SK-N-SH (cell line): ENCODE measurements around the gene MEI1. TPM values are rescaled to one million over a fixed set of nuclear protein-coding genes. Genes with fewer than 3 reads are reported as not detected.

Experiments used
- CTCF ChIA-PET: fragments of 300-600, 350-600 bp; formaldehyde crosslinking; extraction: SDS; loops from one replicate; lab custom pipeline; 2021; lab: Yijun Ruan, JAX
- POLR2A ChIA-PET: fragments of 350-600 bp; sonication (Branson Sonifier 250); formaldehyde crosslinking; extraction: SDS; loops from one replicate; lab custom pipeline; 2020; ENCODE audit warnings: antibody characterized with exemption, inconsistent platforms; lab: Yijun Ruan, JAX
- DNase-seq: peaks from one replicate; pipeline ENCODE4 v3.0.0; 2012
- H2AFZ ChIP-seq: fragments of 200-600 bp; sonication (generic); 2 replicates; pipeline ENCODE4 v1.8.1; 2016; ENCODE audit warnings: antibody characterized with exemption, mild to moderate bottlenecking, low read depth
- H3F3A ChIP-seq: fragments of 200-600 bp; sonication (generic); replicated peaks from 2 replicates; pipeline ENCODE3; 2016; ENCODE audit warnings: antibody characterized with exemption, mild to moderate bottlenecking; ENCODE audit not compliant: insufficient read depth
- H3K27ac ChIP-seq, 2 experiments: fragments of 200-500 bp in 1 of 2; fragments of 200-600 bp in 1 of 2; sonication (Bioruptor generic) in 1 of 2; sonication (generic), shearing (Covaris generic) in 1 of 2; 2 replicates each; pipeline versions ENCODE4 v1.5.1 to v1.6.1; 2014 to 2016; ENCODE audit warnings: low read depth in 2 of 2, inconsistent platforms in 1 of 2, low read length in 1 of 2, mild to moderate bottlenecking in 1 of 2, mixed read lengths in 1 of 2
- H3K27me3 ChIP-seq: fragments of 200-600 bp; sonication (generic), shearing (Covaris generic); 2 replicates; pipeline ENCODE4 v1.6.1; 2016; ENCODE audit warnings: mixed run types; ENCODE audit not compliant: insufficient read depth
- H3K36me3 ChIP-seq, 2 experiments: fragments of 200-500 bp in 1 of 2; fragments of 200-600 bp in 1 of 2; sonication (Bioruptor generic) in 1 of 2; sonication (generic) in 1 of 2; replicated peaks in 1 of 2; 2 replicates each; pipeline versions ENCODE3 to v1.5.1; 2014 to 2016; ENCODE audit warnings: low read length in 1 of 2, mild to moderate bottlenecking in 1 of 2; ENCODE audit not compliant: insufficient read depth in 2 of 2, control insufficient read depth in 1 of 2
- H3K4me1 ChIP-seq, 2 experiments: fragments of 200-500 bp in 1 of 2; fragments of 200-600 bp in 1 of 2; sonication (Bioruptor generic) in 1 of 2; sonication (generic), shearing (Covaris generic) in 1 of 2; 2 replicates each; pipeline versions ENCODE4 v1.5.1 to v1.6.1; 2014 to 2016; ENCODE audit warnings: low read depth in 1 of 2, low read length in 1 of 2, mixed run types in 1 of 2; ENCODE audit not compliant: insufficient read depth in 2 of 2, control insufficient read depth in 1 of 2
- H3K4me2 ChIP-seq: fragments of 200-600 bp; sonication (generic), shearing (Covaris generic); 2 replicates; pipeline ENCODE4 v1.6.1; 2017; ENCODE audit warnings: mixed run types
- H3K4me3 ChIP-seq, 2 experiments: fragments of 200-500 bp in 1 of 2; fragments of 200-600 bp in 1 of 2; sonication (Bioruptor generic) in 1 of 2; sonication (generic), shearing (Covaris generic) in 1 of 2; 2 replicates each; pipeline versions ENCODE4 v1.5.1 to v1.8.1; 2014 to 2016; ENCODE audit warnings: low read depth in 2 of 2, inconsistent platforms in 1 of 2, low read length in 1 of 2, mild to moderate bottlenecking in 1 of 2, mixed read lengths in 1 of 2, moderate library complexity in 1 of 2
- H3K79me2 ChIP-seq: fragments of 200-600 bp; sonication (generic); 2 replicates; pipeline ENCODE4 v1.8.1; 2017; ENCODE audit warnings: mild to moderate bottlenecking; ENCODE audit not compliant: insufficient read depth
- H3K9ac ChIP-seq: fragments of 200-600 bp; sonication (generic); 2 replicates; pipeline ENCODE4 v1.6.1; 2017; ENCODE audit warnings: mixed run types
- H3K9me2 ChIP-seq: fragments of 200-600 bp; sonication (generic); 2 replicates; pipeline ENCODE4 v1.6.1; 2017; ENCODE audit warnings: mixed run types
- H3K9me3 ChIP-seq: fragments of 200-600 bp; sonication (generic); 2 replicates; pipeline ENCODE4 v1.6.1; 2017; ENCODE audit warnings: mixed run types, mild to moderate bottlenecking, moderate library complexity
- H4K20me1 ChIP-seq: fragments of 200-600 bp; sonication (generic); 2 replicates; pipeline ENCODE4 v1.6.1; 2017; ENCODE audit warnings: mild to moderate bottlenecking, mixed run types; ENCODE audit not compliant: insufficient read depth
- CHD2 ChIP-seq: fragments of 150-350 bp; IDR thresholded peaks from 2 replicates; pipeline ENCODE4 v1.6.1; 2018; ENCODE audit warnings: low read length; ENCODE audit not compliant: partially characterized antibody
- ELF1 ChIP-seq: IDR thresholded peaks from 2 replicates; pipeline ENCODE4 v1.4.0; 2012
- EP300 ChIP-seq, 2 experiments: IDR thresholded peaks; 2 replicates each; pipeline versions ENCODE4 v1.4.0 to v1.6.1; 2012; ENCODE audit warnings: borderline replicate concordance in 1 of 2, low read depth in 1 of 2, low read length in 1 of 2
- EZH2phosphoT487 ChIP-seq: fragments of 200-600 bp; sonication (generic); IDR thresholded peaks from 2 replicates; pipeline ENCODE4 v1.6.1; 2017; ENCODE audit warnings: low read depth, mixed run types, mild to moderate bottlenecking, antibody characterized with exemption, moderate library complexity, borderline replicate concordance
- FOSL2 ChIP-seq: IDR thresholded peaks from 2 replicates; pipeline ENCODE4 v1.4.0; 2012; ENCODE audit warnings: low read depth, mild to moderate bottlenecking, moderate library complexity, borderline replicate concordance
- GATA2 ChIP-seq: sonication (generic); formaldehyde crosslinking; IDR thresholded peaks from 2 replicates; pipeline ENCODE4 v1.5.0; 2020; ENCODE audit warnings: mild to moderate bottlenecking, missing genetic modification reagents
- MEF2A ChIP-seq: IDR thresholded peaks from 2 replicates; pipeline ENCODE4 v1.4.0; 2012; ENCODE audit warnings: low read depth, borderline replicate concordance
- MXI1 ChIP-seq: IDR thresholded peaks from 2 replicates; pipeline ENCODE4 v1.6.1; 2012; ENCODE audit warnings: mild to moderate bottlenecking, low read depth, low read length, improper control_type of control experiment
- NFIC ChIP-seq: IDR thresholded peaks from 2 replicates; pipeline ENCODE4 v1.4.0; 2012; ENCODE audit warnings: borderline replicate concordance
- RAD21 ChIP-seq: IDR thresholded peaks from 2 replicates; pipeline ENCODE4 v1.6.1; 2012; ENCODE audit warnings: mild to moderate bottlenecking, low read length
- RXRA ChIP-seq: IDR thresholded peaks from 2 replicates; pipeline ENCODE4 v1.4.0; 2012; ENCODE audit warnings: low read depth, mild to moderate bottlenecking, borderline replicate concordance
- SIN3A ChIP-seq: IDR thresholded peaks from 2 replicates; pipeline ENCODE4 v1.6.1; 2012; ENCODE audit warnings: low read depth, mild to moderate bottlenecking, low read length, moderate library complexity, borderline replicate concordance
- TCF12 ChIP-seq: IDR thresholded peaks from 2 replicates; pipeline ENCODE4 v1.4.0; 2012
- TEAD4 ChIP-seq: IDR thresholded peaks from 2 replicates; pipeline ENCODE4 v1.4.0; 2012; ENCODE audit warnings: mild to moderate bottlenecking, borderline replicate concordance; ENCODE audit not compliant: insufficient read depth
- YY1 ChIP-seq: IDR thresholded peaks from 2 replicates; pipeline ENCODE4 v1.4.0; 2012; ENCODE audit warnings: low read depth, mild to moderate bottlenecking
- WGBS: methylation state at CpG from one replicate; pipeline ENCODE4 v1.1.6; 2017; ENCODE audit warnings: low lambda C conversion rate; 5-methylcytosine and 5-hydroxymethylcytosine counted together
- polyA plus RNA-seq, 3 experiments: library from polyadenylated mRNA; depleted of rRNA; stranded (reverse); fragments of >200 nt; gene quantifications; 2 replicates each; pipeline ENCODE4 v1.2.3, GENCODE V29; 2012
- TF ChIP-seq, protein P1 (sequence below): fragments of 150-350 bp; IDR thresholded peaks from 2 replicates; pipeline ENCODE4 v1.6.1; 2016; ENCODE audit warnings: mild to moderate bottlenecking, low read depth, low read length

Gene MEI1
- polyA plus RNA-seq, 1 of the 3 experiments (the other 2 are of a cell fraction): not detected

DNA sequence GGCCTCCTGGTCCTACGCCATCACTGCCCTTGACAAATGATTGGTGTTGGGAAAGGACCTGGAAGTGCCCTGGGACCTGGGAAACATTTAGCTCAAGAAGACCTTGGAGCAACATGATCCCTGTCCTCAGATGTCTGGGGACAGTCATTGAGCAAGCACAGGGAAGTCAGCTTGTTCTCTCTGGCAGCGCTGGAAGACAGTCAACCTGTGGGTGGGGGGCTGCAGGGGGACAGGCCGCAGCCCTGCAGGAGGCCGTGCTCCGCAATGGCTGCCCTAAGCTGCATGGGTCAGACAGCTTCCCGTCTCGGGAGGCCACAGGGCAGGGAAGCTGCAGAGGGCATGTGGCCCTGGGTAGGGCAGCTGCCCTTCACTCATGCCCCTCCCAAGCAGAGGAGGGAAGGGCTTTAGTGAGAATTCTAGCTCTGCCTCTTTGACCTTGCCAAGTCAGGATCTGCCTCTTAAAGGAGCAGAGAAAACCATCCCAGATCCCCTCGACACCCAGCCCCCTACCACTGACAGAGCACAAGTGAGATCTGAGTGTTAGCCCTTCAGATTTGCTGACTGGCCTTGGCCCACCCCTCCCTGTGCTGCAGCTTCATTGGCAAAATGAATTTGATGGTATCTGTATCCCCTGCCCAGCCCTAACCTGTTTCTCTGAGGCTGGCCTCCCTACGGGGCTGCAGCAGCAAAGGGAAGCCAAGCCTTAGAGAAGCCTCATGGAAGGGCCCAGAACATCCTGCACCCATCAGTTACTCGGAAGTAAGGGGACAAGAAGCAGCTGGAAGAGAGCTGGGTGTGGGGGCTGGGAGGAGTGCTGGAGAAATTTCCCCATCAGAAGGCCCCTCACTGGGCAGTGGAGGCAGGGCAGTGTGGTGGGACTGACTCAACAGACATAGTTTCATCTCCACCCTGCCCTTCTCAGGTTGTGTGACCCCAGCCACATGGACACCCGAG is 127.4 kb downstream of the MEI1 start:
- Histone ChIP-seq H3K9me2 (no peaks in the 10 kb centered on the region), H3K9me3 (no peaks in the 10 kb centered on the region), H4K20me1 (no peaks in the 10 kb centered on the region), H3K27me3 (no peaks in the 10 kb centered on the region), H3K9ac (no peak overlapping the region), H3K4me1 (no peaks in the 10 kb centered on the region; a peak in 1 of 4 replicates), H3K27ac (no peak overlapping the region), H3K4me3 (no peak overlapping the region), H3K36me3 (no peaks in the 10 kb centered on the region), H3K4me2 (no peak overlapping the region)
- CTCF ChIA-PET: interaction anchor here (2.2 to 3.3 kb wide), 3 partner anchors 114 to 130 kb away, joined by 5 to 18 read pairs (median 8); partner anchors contain the start of gene SMIM45
- 100% methylated on average over 2 of the region's 11 CpGs for WGBS
- POLR2A ChIA-PET: no interaction called here
- no peak for DNase-seq
- TF ChIP-seq CHD2 (no peak), MXI1 (no peak), FOSL2 (no peak), NFIC (no peak), TEAD4 (no peak), ELF1 (no peak)
- TF ChIP-seq, all 33 proteins: peak for 0
- no peak overlapping the region for H2AFZ ChIP-seq
- no peaks in the 10 kb centered on the region for H3K79me2 ChIP-seq
- no peaks in the 10 kb centered on the region for H3F3A ChIP-seq

DNA sequence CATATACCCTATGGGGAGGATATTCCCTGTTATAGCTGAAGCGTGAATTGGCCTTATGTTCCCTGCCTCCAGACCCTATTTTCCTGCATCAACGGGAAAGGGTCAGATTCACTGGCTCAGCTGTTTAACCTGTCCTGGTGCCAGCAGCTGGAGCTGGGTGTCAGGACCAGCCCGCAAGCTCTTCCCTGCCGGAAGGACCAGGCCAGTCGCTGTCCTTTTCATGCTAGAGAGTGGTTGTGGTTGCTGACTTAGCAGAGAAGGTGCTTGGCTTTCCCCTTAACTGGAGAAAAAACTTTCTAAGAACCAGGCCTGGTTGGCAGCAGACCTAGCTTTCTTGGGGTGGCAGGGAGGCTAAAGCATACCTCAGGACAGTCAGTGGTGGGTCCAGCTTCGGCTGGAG is 128.4 kb downstream of the MEI1 start:
- H3K4me3 ChIP-seq: no peak overlapping the region
- no peaks in the 10 kb centered on the region for H3K27me3 ChIP-seq
- no peaks in the 10 kb centered on the region for H4K20me1 ChIP-seq
- H3K9me3 ChIP-seq: no peaks in the 10 kb centered on the region
- ChIA-PET POLR2A (no interaction called here), CTCF (interaction anchor here (2.2 to 2.4 kb wide), 2 partner anchors 124 to 130 kb away, joined by 5 to 8 read pairs; partner anchors contain the start of gene SMIM45)
- no peak overlapping the region for H3K27ac ChIP-seq
- no peak for DNase-seq
- H3K4me1 ChIP-seq: no peaks in the 10 kb centered on the region; a peak in 1 of 4 replicates
- no peaks in the 10 kb centered on the region for H3F3A ChIP-seq
- H3K9ac ChIP-seq: no peak overlapping the region
- 100% methylated on average over 3 of the region's 6 CpGs for WGBS
- TF ChIP-seq EZH2phosphoT487: no peak
- no peak for TF ChIP-seq EP300 (IDR thresholded peaks at IDR 0.05; ENCODE audit: borderline replicate concordance in 1 of 2, low read depth in 1 of 2, low read length in 1 of 2)
- no peak for TF ChIP-seq MEF2A
- no peak for TF ChIP-seq YY1
- TF ChIP-seq TEAD4: no peak
- no peak for TF ChIP-seq RXRA
- TF ChIP-seq, protein P1, sequence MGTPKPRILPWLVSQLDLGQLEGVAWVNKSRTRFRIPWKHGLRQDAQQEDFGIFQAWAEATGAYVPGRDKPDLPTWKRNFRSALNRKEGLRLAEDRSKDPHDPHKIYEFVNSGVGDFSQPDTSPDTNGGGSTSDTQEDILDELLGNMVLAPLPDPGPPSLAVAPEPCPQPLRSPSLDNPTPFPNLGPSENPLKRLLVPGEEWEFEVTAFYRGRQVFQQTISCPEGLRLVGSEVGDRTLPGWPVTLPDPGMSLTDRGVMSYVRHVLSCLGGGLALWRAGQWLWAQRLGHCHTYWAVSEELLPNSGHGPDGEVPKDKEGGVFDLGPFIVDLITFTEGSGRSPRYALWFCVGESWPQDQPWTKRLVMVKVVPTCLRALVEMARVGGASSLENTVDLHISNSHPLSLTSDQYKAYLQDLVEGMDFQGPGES: no peak
- no peak for TF ChIP-seq TCF12
- TF ChIP-seq NFIC: no peak
- no peak for TF ChIP-seq GATA2 (CRISPR knock-in tag)
- no peak for TF ChIP-seq SIN3A
- TF ChIP-seq RAD21: no peak
- H3K36me3 ChIP-seq: no peaks in the 10 kb centered on the region
- H3K79me2 ChIP-seq: no peaks in the 10 kb centered on the region
- H2AFZ ChIP-seq: no peak overlapping the region
- H3K9me2 ChIP-seq: no peaks in the 10 kb centered on the region
- no peak overlapping the region for H3K4me2 ChIP-seq
